ENCODE data around the gene APP.

Gene APP

GRCh38 chr21:26057477-26058170 is 112.9 kb downstream of the APP start:
- TF ChIP-seq CTCF (IDR thresholded peaks at IDR 0.05; ENCODE audit: extremely low read depth, insufficient read depth, missing control alignments): no peak

GRCh38 chr21:26055841-26056264 is 114.7 kb downstream of the APP start:
- DNase-seq (ENCODE audit: low spot score): no peak
- in situ Hi-C loops (cut with MboI; ENCODE audit: low pct_unique_long_range_greater_than_20kb, low sequenced_read_pairs, unreplicated experiment): no loop called here
- TF ChIP-seq CTCF (IDR thresholded peaks at IDR 0.05; ENCODE audit: extremely low read depth, insufficient read depth, missing control alignments): no peak

More at GRCh38 chr21:26057477-26058170, 112.9 kb downstream of the APP start:
- DNase-seq (ENCODE audit: low spot score): no peak
- in situ Hi-C loops (cut with MboI; ENCODE audit: low pct_unique_long_range_greater_than_20kb, low sequenced_read_pairs, unreplicated experiment): no loop called here

- no peak for DNase-seq (ENCODE audit: low spot score)
- in situ Hi-C loops (cut with MboI; ENCODE audit: low pct_unique_long_range_greater_than_20kb, low sequenced_read_pairs, unreplicated experiment): no loop called here
- TF ChIP-seq CTCF (IDR thresholded peaks at IDR 0.05; ENCODE audit: extremely low read depth, insufficient read depth, missing control alignments): no peak
Measured at GRCh38 chr21:26055010-26055409, 115.6 kb downstream of the APP start.

GRCh38 chr21:26052057-26052456 is 118.5 kb downstream of the APP start:
- in situ Hi-C loops (cut with MboI; ENCODE audit: low pct_unique_long_range_greater_than_20kb, low sequenced_read_pairs, unreplicated experiment): no loop called here
- DNase-seq (ENCODE audit: low spot score): no peak
- no peak for TF ChIP-seq CTCF (IDR thresholded peaks at IDR 0.05; ENCODE audit: extremely low read depth, insufficient read depth, missing control alignments)

- no peak for DNase-seq (ENCODE audit: low spot score)
- in situ Hi-C loops (cut with MboI; ENCODE audit: low pct_unique_long_range_greater_than_20kb, low sequenced_read_pairs, unreplicated experiment): no loop called here
- TF ChIP-seq CTCF (IDR thresholded peaks at IDR 0.05; ENCODE audit: extremely low read depth, insufficient read depth, missing control alignments): no peak
Measured at GRCh38 chr21:26050857-26051256, 119.7 kb downstream of the APP start.

GRCh38 chr21:26049803-26050202 is 120.8 kb downstream of the APP start:
- DNase-seq (ENCODE audit: low spot score): no peak
- TF ChIP-seq CTCF (IDR thresholded peaks at IDR 0.05; ENCODE audit: extremely low read depth, insufficient read depth, missing control alignments): no peak
- in situ Hi-C loops (cut with MboI; ENCODE audit: low pct_unique_long_range_greater_than_20kb, low sequenced_read_pairs, unreplicated experiment): no loop called here

Data from GM13977 (cell line).